ENCODE measurements around the gene TCERG1L.
"Not testable (repeated sequence)": the region's sequence is repeated elsewhere in the genome, so short reads cannot be mapped to it uniquely, and the experiment has no call there.

Gene TCERG1L

DNA sequence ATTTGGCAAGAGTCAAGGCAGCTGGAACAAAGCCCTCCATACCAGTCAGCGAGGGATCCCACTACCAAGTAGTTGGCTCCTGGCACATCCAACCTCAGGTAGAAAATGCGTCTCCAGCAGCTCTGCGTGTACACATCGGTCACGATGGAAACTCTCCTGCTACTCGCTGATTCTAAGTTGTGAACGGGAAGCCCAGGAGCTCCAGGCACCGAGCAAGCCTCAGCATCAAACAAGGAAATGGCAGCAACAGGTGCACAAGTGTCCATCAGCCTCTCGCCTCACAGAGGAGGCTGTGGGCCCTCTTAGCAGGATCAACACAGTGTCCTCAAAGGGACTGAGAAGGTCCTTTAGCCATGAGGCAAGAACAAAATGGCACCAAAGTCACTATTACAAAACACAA is 127.0 kb downstream of the TCERG1L start:
- DNase-seq (ENCODE audit: low spot score), result no peak

DNA sequence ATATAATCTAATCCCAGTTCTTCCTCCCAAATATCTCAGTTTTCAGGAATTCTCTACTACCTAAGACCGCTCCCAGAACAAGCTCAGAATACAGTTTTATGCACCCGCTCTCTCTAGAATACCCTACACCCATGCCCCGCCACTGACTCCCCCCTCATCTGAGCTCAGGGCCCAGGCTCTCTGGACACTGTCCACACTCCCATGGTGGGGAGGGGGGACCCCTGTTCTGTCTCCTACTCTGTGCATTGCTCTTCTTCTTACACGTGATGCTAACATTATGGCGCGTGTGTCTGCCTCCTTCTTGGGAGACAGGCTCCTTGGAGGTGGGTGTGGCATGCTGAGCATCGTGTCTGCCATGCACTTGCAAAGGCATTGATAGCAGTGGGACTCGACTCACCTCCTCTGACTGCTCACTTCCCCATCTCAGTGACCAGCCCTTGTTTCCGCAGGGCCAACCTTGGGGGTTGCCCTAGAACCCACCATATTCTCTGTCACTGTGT is 127.9 kb downstream of the TCERG1L start:
- no peak for DNase-seq (ENCODE audit: low spot score)

DNA sequence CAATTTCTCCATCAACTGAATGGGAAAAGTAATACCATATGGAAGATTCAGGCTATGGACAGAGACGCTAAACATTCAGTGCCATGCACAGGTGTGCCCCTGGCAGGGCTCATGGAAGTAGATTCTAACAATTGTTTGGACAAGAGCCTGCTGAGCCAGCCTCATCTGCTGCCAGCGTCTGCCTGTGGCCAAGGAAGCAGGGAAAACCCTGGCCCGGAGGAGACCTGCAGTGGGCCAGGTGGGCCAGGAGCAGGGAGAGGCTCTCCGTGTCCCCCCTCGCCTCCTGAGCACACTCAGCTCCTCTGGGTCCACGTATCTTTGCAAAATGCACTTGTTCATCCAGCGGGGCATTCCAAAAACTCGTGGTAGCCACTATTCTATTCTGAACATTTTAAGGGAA is 130.1 kb downstream of the TCERG1L start:
- no peak for DNase-seq (ENCODE audit: low spot score)

DNA sequence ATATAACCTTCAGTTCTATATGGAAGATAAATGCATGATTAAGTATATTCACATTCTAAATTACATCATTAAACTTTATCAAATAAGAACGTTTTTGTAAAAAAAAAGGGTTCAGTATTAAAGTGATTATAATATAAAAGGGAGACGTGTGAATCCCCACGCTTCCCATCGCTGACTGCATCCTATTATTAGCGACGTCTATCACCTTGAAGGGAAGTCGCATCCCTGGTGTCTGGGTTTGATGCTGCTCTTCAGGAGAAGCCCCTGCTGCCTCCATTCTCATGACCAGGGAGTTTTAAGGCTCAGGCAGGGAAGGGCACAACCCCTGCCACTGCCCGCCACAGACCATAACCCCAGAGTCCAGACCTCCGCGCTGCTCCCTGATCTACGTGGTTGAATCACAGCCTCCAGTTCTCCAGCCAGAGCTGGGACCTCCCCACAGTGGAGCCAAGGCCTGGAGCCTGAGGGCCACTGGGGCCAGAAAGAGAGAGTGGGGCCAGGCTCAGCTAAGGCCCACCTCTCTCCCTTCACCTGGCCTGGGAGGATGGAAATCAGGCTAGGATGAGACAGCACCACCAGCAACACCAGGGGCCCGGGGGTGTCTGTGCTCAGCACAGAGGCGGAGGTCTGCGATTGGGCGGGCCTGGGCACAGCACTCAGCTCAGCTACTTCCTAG is 130.6 kb downstream of the TCERG1L start:
- no peak for DNase-seq (ENCODE audit: low spot score)

GRCh38 chr10:131180086-131180485 is 131.4 kb downstream of the TCERG1L start:
- no peak for DNase-seq (ENCODE audit: low spot score)

DNA sequence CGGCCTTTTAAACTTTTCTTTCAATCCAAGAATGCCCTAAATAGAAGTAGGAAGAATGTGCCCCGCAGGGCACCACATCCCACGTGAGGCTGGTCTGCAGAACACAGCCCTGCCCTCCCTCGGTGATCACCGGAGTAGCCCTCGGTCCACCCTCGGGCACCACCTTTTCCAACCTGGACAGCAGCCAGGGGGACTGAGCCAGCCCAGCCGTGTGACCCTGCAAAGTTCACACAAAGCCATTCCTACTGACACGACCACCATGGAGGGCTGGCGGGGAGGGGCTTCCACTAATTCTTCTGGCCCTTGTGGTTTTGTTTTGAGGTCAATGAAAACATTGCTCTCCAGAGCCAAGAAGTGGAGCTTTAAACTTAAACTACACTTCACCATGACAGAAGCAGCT is 132.2 kb downstream of the TCERG1L start:
- no peak for DNase-seq (ENCODE audit: low spot score)

GRCh38 chr10:131178521-131179331 is 132.8 kb downstream of the TCERG1L start:
- no peak for DNase-seq (ENCODE audit: low spot score)

DNA sequence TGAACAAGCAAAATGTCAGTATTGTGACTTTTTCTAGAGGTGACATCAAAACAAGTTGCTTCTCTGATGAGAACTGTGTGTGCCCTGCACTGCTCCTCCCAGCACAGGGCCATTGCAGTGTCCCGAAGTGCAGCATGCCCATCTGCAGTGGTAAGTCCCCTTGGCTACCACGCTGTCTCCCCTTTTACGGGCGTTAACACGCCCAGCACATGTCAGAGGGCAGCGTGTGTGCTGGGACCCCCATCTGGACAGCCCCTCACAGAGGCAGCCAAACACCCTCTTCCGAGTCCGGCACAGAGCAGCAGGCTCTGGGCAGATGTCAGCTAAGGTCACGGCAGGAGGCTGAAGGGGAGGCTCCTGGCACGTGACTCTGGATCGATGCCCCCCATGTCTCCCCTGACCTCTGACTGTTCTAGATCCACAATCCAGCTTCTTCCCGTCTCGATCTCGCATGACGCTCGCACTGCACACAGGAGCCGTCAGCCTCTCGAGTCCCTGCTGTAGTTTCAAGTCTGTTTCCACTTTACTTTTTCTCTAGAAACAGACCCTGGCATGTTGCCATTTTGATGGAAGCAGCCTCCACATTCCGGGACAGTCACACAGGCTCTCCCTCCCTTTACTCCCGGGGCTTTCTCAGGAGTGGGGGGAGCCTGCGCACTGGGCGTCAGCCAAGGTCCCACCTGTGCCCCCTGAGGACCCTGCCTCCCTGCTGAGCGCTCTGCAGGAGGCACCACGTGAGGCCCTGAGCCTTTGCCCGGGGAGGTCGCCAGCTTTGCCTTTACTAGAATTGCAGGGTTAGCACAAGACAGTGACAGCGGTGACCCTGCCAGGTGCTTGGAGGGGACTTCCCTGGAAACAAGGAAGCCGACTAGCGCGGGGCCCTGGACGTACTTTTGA is 133.8 kb downstream of the TCERG1L start:
- no peak for DNase-seq (ENCODE audit: low spot score)

- no peak for DNase-seq (ENCODE audit: low spot score)
Observed at GRCh38 chr10:131176907-131177306, 134.6 kb downstream of the TCERG1L start.

- DNase-seq (ENCODE audit: low spot score), result not testable (repeated sequence)
Observed at GRCh38 chr10:131176324-131176723, 135.2 kb downstream of the TCERG1L start.

DNA sequence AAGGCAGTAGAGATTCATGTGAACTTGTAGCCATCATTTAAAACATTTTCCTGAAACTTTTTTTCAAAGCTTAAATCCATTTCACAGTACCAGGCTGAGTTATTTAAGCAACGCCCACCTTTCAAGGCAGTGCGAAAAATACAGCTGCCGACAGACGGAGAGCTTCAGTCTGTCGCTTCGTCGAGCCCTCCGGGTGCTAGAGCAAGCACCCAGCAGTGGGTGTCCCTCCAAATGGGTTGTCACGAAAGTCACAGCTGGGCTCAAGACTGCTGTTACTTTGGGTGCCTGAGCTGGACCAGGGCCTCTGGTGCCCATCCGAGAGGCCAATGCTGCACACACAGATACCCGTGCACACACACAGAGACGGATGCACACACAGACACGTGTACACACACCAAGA is 135.6 kb downstream of the TCERG1L start:
- no peak for DNase-seq (ENCODE audit: low spot score)

- no peak for DNase-seq (ENCODE audit: low spot score)
Observed at GRCh38 chr10:131174651-131175540, 136.6 kb downstream of the TCERG1L start.

GRCh38 chr10:131174211-131174565 is 137.3 kb downstream of the TCERG1L start:
- DNase-seq (ENCODE audit: low spot score), result no peak

GRCh38 chr10:131173484-131174210 is 137.9 kb downstream of the TCERG1L start:
- DNase-seq (ENCODE audit: low spot score), result no peak

GRCh38 chr10:131172433-131172832 is 139.1 kb downstream of the TCERG1L start:
- DNase-seq (ENCODE audit: low spot score), result no peak

DNA sequence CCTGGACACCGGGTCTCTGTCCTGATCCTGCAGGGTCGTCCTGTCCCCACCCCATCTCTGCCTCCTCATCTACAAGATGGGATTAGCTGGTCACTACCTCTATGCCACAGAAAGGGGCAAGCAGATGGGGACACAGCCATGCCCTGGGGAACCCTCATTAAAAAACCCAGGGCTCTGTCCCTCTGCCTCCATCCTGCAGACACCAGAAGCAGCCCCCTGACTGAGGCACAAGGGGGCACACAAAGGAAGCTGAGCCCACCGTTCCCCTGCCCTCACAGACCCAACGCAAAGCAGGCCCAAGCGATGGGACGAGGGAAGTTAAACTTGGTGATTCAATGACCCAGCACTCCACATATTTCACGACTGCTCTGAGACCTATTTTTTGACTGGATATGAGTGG is 142.4 kb downstream of the TCERG1L start:
- DNase-seq (ENCODE audit: low spot score), result no peak

- DNase-seq (ENCODE audit: low spot score), result no peak
Observed at GRCh38 chr10:131168238-131168875, 143.2 kb downstream of the TCERG1L start.

GRCh38 chr10:131167036-131167860 is 144.3 kb downstream of the TCERG1L start:
- no peak for DNase-seq (ENCODE audit: low spot score)

- DNase-seq (ENCODE audit: low spot score), result no peak
Observed at GRCh38 chr10:131166486-131166885, 145.0 kb downstream of the TCERG1L start.
